GM19438 (cell line): ENCODE results near the gene WDR19.
"Not testable (repeated sequence)": the region's sequence is repeated elsewhere in the genome, so short reads cannot be mapped to it uniquely, and the experiment has no call there.

Experiments
- ATAC-seq: cut with Tn5 transposase; IDR thresholded peaks from one replicate; pipeline ENCODE4 v1.9.1; 2021; ENCODE audit warnings: low read depth; ENCODE audit not compliant: unreplicated experiment

WDR19 gene

DNA sequence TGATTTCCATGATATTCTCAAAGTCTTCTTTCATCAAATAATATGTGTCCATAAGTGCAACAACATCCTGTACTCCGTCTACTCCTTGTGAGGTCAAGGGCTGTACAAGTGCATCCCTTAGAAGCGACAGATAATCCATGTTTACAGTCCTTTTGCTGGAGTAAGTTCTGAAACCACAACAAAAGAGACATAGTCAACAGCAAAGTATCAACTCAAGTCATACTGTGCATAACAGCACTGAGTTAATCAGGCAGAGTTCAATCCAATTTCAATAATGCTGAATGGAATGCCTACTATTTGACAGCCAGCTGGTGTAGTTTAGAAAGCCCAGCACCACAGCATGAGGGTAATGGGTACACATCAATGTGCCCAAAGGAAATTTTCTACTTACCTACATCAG lies 109.4 kb downstream of the WDR19 start:
- no peak for ATAC-seq

DNA sequence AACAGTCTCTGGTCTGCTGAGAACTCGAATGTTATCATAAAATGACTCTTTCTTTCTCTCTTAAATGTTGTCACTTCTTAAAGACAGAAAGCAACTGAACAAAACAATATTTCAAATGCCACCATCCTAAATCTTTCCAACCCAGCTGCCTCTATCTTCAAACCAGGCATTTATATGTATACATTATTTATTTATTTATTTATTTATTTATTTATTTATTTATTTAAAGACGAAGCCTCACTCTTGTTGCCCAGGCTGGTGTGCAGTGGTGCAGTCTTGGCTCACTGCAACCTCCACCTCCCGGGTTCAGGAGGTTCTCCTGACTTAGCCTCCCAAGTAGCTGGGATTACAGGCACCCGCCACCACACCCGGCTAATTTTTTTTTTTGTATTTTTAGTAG lies 110.1 kb downstream of the WDR19 start:
- not testable (repeated sequence) for ATAC-seq

DNA sequence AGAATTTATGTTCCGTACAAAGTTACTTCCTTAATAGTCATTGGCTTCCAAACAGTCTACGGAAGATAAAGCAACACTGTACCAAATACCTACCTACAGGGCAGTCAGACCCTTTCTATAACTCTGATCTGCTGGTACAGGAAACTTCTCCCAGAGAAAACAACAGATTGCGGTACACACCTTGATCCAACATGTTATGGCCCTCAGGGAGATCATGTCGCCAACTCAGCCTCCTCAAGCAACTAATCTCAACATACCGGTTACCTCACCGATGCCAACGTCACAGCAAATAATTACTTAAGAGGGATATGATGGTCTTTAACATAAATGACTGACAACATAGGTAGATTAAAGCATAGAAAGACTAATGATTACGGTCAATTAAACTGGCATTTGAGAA lies 113.5 kb downstream of the WDR19 start:
- ATAC-seq, result no peak

DNA sequence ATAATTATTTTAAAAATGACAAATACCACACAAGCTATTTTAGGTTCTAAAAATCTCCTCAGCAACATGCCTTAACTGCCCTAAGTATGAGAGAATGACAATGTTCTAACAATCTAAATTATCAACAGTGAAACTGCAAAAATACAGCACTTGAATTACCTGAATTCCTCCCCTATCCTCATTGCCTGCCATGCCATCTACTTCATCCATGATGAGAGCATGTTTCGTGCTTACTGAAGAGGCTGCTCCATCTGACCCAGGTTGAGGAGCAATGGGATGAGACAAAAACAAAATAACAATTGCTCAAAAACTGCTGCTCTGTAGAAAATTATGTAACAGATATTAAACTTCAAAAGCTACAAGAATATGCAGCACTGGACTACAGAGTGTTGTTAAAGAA lies 120.6 kb downstream of the WDR19 start:
- no peak for ATAC-seq

DNA sequence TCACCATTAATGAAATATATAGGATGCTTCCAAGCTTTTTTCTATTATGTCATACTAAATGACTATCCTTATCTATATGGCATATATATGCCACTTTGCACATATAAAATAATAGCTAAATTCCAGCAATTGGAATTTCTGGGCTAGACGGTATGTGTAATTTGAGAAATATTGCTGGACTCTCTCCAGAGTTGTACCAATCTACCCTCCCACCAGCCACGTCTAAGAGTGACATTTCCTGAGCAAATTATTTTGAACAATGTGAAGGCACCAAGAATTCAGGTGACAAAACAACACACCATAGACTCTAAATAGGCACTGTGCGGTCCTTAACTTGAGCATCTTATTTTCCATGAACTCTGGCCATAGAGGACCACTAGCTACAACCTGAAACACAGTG lies 121.5 kb downstream of the WDR19 start:
- ATAC-seq, result no peak

DNA sequence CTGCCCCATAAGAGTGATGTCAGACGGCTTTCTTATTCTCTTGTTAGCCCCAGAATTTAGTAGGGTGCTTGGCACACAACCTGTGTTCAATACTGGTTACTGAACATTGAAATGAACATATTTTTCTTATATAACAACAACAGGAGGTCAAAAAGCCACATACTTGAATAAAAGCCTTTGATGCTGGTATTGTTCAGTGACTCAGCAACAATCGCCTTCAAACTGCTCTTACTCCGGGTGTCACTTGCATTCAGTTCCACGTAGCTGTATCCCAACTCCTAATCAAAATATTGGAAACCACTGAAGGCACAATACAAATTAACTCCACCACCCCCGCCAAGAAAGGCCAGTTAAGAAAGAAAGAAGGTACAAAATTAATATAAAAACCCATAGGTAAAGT lies 122.3 kb downstream of the WDR19 start:
- no peak for ATAC-seq

DNA sequence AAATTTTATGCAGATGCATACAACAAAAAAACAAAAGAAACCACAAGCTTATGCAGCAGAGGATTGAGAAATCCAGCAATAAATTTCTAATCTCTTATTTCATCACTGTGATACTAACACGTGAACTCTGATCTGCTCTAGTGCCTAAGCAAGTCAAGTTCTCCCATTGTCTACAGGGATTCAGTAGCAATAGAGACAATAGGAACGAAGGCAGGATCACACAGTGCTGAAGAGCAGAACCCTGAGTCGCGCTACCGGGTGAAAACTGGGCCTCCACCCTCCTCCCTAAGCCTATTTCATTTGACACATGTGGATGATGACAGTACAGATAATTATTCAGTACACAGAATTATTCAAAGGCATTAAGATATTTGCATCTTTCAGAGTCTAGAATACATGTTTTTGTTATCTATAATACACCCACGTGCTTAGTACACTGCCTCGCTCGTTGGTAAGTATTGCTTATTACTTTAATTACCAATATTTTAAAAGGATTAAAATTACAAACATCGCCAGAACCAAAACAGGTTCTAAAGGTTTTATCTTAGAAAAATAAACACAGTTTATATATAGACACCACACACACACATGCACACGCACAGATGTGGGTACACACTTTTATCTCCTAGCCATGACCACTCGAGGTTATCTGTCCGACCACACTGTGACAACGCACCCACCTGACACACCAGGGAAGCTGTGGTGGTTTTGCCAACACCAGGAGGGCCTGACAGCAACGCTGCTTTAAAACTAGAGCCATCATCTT lies 123.8 kb downstream of the WDR19 start:
- ATAC-seq, result no peak

DNA sequence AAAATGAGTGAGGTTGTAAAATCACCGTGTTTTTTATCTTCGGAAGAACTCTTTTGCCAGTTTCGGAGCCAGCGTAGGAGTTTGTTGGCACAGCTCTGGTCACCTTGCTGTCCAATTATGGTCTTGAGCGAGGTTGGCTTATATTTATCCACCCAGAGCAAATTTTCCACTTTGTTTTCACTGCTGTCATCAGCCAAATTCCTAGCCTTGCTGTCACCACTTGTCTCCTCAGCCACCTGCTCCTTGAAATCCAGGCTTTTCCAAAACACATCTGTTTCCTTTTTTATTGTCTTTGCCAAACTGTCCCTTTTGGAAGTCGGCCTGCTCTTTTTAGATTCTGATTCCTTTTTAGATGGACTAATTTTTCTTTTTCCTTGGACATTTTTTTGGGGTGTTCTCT lies 126.3 kb downstream of the WDR19 start:
- no peak for ATAC-seq

DNA sequence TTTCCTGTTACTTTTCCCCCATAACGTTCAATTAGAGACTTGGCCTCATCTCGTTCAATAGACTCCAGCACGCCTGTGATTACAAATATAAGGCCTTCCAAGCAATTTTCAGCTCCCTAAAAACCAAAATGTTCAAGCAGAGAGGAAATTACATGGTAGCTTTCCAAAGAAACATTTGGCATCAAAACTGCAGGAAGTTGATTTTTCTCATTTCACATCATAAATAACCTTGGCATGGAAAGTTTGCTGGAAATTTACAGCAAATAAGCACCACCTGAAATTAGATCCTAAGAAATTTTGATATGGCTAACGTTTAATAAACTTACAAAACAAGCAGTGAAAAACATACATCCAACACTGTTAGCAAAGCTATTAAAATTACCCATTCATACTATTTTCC lies 130.5 kb downstream of the WDR19 start:
- ATAC-seq, result no peak

DNA sequence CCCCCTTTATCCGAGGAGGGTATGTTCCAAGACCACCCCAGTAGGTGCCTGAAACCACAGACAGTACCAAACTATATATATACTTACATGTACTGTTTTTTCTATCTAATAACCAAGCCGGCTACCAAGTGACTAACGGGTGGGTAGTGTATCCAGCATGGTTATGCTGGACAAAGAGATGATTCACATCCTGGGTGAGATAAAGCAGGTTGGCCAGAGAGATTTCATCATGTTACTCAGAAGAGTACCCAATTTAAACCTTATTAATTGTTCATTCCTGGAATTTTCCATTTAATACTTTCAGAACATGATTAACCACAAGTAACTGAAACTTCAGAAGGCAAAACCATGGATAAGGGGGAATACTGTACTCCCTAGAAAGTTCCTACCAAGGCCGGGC lies 137.3 kb downstream of the WDR19 start:
- no peak for ATAC-seq

DNA sequence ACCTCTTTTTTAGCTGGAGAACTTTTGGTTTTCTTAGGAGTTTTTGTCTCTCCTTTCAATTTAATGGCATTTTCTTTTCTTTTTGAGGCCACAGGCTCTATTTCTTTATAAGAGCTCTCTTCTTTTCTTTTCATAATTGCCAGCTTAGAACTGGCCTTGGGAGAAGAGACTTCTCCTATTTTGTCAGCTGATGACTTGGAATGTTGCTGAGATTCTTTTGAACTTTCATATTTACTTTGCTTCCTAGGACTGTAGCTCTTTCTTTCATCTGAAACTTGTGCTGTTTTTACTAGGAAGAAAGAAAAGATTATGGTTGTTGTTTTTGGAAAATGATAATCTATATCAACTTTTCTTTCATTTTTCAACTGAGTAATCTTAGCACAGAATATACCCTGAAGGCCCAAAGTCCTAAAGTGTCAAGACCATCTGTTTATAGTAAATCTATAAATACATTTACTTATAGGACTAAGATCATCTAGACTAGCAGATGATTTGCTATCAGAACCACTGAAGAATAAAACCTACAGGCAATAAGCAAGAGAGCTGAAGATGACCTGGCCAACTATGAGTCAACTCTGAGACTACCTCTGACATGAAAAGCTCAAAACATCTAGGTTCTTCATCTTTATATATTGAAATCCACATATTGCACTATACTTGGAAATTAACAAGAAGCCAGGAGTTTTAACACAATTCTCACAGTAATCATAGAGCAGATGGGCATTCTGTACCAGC lies 138.2 kb downstream of the WDR19 start:
- no peak for ATAC-seq

DNA sequence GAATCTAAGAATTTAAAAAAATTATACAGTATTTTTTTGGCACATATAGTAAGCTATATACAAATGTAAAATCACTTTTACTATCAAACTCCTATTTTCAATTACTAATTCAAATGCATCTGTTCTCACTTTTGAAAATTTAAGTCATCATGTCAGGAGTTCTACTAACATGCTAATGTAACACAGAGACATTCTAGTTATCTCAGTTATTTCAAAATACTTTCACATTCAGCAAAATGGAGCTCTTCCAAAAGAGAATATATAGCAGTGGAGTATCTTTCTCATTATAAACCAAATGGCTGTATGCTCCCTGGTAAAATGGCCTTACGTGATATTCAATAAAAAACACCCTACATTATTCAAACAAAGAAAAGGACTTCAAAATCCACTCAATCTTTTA lies 141.5 kb downstream of the WDR19 start:
- no peak for ATAC-seq

DNA sequence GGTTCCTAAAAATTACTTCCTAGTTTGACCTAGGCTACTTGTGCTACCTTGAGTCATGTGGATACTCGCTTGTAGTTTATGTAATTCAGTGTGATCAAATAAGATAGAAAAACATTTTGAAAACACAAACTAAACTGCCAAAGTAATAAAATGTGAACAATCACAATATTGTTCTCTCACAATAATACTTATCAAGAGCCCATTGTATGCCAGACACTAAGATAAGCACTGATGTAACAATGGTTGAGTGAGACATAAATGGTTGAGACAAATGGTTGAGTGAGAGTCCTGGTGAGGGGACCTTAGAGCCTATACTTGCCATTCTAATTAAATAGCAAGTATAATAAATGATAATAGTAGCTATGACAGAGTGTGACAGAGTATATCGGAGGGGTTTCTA lies 142.1 kb downstream of the WDR19 start:
- ATAC-seq, result no peak

DNA sequence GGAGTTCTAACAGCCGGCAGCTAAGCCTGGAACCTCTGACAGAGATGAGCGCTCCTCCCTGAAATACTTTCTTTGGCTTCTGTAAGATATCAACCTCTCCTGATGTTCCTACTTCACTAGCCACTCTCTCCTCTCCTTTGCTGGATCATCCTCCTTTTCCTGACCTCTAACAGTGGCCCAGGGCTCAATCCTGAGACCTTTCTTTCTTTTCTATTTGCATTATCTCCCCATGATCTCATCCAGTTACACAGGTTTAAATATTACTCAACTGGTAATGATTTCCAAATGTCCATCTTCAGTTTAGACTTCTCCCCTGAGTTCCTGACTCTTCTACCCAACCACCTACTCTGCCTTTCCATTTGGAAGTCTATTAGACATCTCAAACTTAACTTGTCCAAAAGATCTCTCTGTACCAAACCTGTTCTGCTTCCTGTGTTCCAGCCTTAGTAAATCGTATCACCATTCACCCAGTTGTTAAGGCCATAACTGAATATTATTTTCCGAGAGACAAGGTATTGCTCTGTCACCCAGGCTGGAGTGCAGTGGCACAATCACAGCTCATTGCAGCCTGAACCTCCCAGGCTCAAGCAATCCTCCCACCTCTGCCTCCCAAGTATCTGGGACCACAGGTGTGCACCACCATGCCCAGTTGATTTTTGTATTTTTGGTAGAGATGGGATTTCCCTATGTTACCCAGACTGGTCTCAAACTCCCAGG lies 142.7 kb downstream of the WDR19 start:
- no peak for ATAC-seq

DNA sequence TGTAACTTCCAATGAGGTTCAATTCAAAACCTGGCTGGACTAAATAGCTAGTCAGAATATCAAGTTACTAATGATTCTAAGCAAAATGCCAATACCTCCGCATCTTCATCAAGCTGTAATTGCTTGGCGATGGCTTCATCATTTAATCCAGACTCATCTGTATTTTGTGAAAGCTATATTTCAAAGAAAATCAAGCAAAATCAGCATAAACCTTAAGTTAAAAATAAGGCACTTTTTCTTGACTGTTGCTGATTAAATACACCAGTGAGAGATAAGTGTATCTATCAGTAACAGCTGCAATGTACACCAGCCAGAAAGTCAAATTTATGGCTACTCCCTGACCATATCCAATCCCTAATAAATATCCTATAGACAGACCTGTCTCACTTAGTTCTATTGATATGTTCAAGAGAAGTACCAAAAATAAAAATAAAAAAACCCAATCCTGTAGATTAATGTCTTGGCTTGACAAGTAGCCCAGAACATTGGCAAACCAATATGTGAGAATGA lies 144.2 kb downstream of the WDR19 start:
- ATAC-seq, result no peak

DNA sequence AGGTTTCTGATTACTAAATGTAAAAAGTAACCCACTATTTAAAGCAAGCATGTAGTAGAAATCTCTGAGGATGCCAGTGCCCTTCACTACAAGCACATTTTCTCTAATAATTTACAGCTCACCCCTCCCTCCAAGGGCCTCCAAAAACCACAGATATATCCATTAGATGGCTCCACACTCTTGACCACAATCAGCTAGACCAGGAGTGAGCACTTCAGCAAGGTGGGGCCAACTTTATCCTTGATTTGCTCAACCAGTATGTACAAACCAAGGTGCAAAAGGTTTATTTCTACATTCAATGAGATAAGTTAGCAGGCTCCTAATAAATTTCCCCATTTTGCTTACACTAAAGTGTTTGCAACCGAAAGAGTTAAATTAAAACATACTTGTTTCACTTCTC lies 148.0 kb downstream of the WDR19 start:
- no peak for ATAC-seq

DNA sequence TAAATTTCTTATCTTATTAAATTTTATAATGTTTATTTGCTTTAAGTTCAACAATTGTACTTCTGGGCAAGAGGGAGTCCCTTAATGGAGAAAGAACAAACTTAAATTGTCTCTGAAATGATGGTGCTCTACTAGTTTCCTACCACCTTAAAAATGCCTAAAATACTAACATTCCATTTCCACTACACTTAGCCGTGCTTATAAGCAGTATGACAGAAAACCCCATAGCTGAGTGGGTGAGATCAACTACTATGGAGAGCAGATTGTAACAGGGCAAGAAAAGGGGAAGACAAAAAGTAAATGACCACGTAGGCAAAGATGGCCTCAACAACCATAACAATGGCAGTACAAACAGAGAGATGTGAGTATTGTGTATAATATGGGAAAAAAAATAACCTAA lies 148.9 kb downstream of the WDR19 start:
- no peak for ATAC-seq
